Measurements from ENCODE around the gene IGF1R.

GRCh38 chr15:98998279-98998678 is 349.9 kb downstream of the IGF1R start:
- TF ChIP-seq CTCF (IDR thresholded peaks at IDR 0.05): no peak
- no peak for TF ChIP-seq POLR2AphosphoS5 (IDR thresholded peaks at IDR 0.05)
- no peak for TF ChIP-seq POLR2A (IDR thresholded peaks at IDR 0.05)
- TF ChIP-seq EP300 (IDR thresholded peaks at IDR 0.05): no peak
